HAP-1 (cell line): ENCODE data around the gene C2CD2.

Experiments
- DNase-seq, 2 experiments: peaks; one replicate each; pipeline ENCODE4 v3.0.0-alpha.2; 2016 to 2020; ENCODE audit warnings: low spot score in 2 of 2
- H3K27me3 ChIP-seq: fragments of 250-450 bp; sonication (Bioruptor Pico); 2 replicates; pipeline ENCODE4 v1.5.1; 2020; ENCODE audit warnings: low read depth, mild to moderate bottlenecking, moderate library complexity
- H3K36me3 ChIP-seq: fragments of 250-450 bp; sonication (Bioruptor Pico); replicated peaks from 2 replicates; pipeline ENCODE4 v1.5.1; 2020; ENCODE audit warnings: mild to moderate bottlenecking
- H3K4me1 ChIP-seq: fragments of 250-450 bp; sonication (Bioruptor Pico); 2 replicates; pipeline ENCODE4 v1.5.1; 2020; ENCODE audit warnings: mild to moderate bottlenecking
- H3K4me3 ChIP-seq: fragments of 250-450 bp; sonication (Bioruptor Pico); 2 replicates; pipeline ENCODE4 v1.5.1; 2020; ENCODE audit warnings: mild to moderate bottlenecking, moderate library complexity
- H3K9me3 ChIP-seq: fragments of 250-450 bp; sonication (Bioruptor Pico); 2 replicates; pipeline ENCODE4 v1.5.1; 2020; ENCODE audit warnings: mild to moderate bottlenecking, moderate library complexity
- in situ Hi-C: fragments of 300-500 bp; cut with MboI; formaldehyde crosslinking; loops from 3 replicates; pipeline ENCODE4 v1.14.3; 2020; ENCODE audit warnings: low sequenced_read_pairs, inconsistent platforms, mixed read lengths

The C2CD2 gene

DNA sequence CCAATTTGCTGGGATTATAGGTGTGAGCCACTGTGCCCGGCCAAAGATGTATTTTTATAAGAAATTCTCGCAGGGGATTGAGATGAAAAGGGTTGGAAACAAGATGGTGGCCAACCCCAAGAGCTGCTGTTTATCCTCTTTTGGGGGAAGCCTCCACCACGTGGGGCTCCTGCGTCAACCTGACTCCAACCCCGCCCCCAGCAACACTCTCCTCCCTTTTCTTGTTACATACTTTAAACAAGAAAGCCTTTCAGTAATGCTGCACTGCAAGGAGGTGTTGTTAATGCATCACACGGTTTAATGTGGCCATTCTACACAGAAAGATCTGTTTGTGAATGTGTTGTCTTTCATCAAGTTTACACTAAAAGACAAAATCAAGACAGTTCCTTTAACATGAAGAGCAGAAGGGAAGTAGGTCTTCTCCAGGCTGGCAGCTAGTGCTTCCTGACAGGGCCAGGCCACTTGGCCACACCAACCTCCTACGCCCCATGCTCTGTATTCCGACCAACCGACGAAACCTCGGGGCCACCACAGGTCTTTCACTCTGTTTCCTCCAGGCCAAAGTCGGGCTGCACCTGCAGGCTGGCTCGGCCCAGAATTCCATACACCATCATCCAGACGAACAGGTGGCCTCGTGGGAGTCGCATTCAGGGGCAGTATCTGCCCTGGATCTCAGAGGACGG lies 25.9 kb downstream of the C2CD2 start:
- in situ Hi-C loops = no loop called here
- no peak for DNase-seq
- no peak overlapping the region for H3K4me3 ChIP-seq
- no peaks in the 10 kb centered on the region for H3K9me3 ChIP-seq
- H3K4me1 ChIP-seq = no peaks in the 10 kb centered on the region
- no peaks in the 10 kb centered on the region for H3K27me3 ChIP-seq
- H3K36me3 ChIP-seq = no peaks in the 10 kb centered on the region

DNA sequence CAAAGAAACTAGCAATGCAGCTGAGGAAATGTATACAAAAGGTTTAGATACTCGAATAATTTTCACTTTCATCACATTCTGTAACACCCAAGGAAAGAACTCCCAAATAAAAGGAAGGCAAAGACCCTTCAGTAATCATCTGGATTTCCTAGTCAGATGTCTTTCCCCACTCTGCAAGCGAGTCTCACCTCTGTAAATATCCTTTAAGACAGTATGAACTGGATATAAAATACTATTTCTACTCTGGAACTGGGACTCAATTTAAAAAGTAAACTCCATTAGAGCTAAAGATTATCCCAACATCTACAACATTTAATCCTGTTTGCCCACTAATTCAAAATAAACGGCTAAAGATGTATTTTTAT lies 27.0 kb downstream of the C2CD2 start:
- no peak for DNase-seq
- Histone ChIP-seq H3K36me3 (no peaks in the 10 kb centered on the region), H3K4me3 (no peak overlapping the region), H3K9me3 (no peaks in the 10 kb centered on the region), H3K27me3 (no peaks in the 10 kb centered on the region), H3K4me1 (no peaks in the 10 kb centered on the region)
- in situ Hi-C loops = no loop called here

DNA sequence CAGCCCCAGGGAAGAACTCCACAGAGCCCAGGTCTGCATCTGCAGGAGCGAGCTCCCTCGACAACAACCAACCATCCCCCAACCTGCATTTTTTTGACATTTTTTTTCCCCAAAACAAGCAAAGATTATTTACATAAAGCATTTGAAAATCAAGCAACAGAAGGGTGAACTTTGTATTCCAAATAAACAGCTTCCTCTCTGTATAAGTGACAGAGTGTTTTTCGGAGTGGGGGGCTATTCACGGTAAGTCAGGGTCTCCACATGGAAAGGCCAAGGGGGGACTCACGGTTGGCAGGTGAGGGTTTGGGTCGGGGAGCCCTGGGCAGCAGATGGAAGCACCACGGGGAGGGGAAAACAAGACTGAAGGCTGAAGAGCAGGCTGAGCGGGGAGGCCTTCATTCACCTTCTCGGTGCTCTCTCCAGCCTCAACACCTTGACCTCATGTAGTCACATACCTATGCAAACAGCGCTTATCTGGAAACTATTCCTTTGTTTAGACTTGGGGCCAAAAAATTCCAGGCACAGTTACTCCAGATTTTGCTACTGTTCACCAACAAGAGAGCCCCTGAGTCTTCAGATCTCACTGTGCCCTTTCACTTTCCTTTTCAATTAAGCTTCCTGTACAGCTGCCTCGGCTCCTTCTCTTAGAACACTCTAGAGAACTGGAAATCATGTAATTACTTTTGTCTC lies 27.6 kb downstream of the C2CD2 start:
- no peaks in the 10 kb centered on the region for H3K27me3 ChIP-seq
- H3K4me1 ChIP-seq = no peaks in the 10 kb centered on the region
- H3K4me3 ChIP-seq = no peak overlapping the region
- in situ Hi-C loops = no loop called here
- no peaks in the 10 kb centered on the region for H3K9me3 ChIP-seq
- no peaks in the 10 kb centered on the region for H3K36me3 ChIP-seq
- no peak for DNase-seq

DNA sequence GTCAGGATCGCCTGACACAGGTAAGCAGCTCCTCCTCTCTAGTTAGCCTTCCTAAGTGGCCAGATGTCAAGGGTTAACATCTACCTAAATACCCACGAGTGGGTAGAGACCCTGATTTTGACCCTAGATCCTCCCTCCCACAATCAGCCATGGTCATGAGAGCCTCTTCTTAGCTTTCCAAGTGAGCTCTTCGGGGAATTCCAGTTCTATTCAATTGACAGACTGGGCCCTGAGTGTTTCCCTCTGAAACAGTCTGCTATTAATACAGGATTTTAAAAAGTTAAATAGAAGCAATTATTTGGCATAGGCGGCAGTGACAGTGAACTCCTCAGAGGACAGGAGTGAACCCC lies 28.1 kb downstream of the C2CD2 start:
- H3K4me3 ChIP-seq = no peak overlapping the region

DNA sequence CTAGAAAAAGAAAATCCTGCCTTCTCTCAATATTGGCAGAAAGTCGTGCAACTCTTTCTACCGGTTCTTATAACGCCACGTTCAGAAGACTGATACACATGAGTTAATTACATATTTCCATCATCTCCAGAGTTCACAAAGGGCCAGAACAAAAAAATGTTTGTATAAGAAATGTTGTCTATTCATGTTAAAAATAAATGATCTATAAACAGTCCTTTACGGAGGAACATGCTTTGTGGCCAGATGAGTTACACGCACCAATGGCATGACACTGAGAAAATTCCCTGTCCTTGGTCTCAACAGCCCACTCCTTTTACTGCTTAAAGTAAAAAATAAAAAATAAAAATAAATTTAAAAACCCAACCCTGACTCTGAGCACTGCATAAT lies 29.5 kb downstream of the C2CD2 start:
- H3K9me3 ChIP-seq = no peaks in the 10 kb centered on the region
- no peaks in the 10 kb centered on the region for H3K4me1 ChIP-seq
- H3K4me3 ChIP-seq = no peak overlapping the region
- H3K27me3 ChIP-seq = no peaks in the 10 kb centered on the region
- H3K36me3 ChIP-seq = no peaks in the 10 kb centered on the region
- DNase-seq = no peak
- in situ Hi-C loops = no loop called here

More for the DNA sequence above, 28.1 kb downstream of the C2CD2 start:
- Histone ChIP-seq H3K27me3 (no peaks in the 10 kb centered on the region), H3K36me3 (no peaks in the 10 kb centered on the region), H3K9me3 (no peaks in the 10 kb centered on the region), H3K4me1 (no peaks in the 10 kb centered on the region)
- no peak for DNase-seq
- in situ Hi-C loops = no loop called here

DNA sequence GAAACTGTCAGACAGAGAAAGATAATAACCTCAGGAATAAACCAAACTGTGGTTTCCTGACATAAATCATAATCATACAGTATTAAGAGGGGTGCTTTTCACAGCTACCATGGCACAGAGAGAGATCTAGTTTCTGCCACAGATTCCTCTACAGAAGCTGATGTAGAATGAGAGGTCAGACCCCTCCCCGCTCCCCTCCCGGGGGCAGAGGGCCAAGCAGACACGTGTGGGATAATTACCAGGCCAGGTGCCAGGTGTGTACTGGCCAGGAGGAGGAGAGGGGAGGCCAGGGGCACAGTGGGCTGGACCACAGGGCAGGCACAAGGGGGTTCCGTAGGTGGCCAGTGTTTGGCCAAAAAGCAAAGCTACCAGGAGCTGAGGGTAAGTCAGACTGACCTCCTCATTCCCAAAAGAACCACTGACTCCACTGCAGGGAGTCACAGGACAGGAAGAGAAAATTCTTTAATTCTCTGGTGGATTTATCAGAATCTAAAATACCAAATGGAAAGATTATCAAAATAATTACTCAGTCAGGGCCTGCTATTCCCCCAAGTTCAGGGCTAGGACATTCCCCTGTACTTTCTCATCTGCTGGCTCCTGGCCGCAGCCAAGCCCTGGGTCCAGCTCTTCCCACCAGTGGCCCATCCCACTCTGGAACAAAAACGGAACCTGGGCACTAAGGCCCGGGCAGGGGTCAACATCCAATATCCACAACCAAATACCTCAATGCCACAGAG lies 30.0 kb downstream of the C2CD2 start:
- Histone ChIP-seq H3K4me1 (no peaks in the 10 kb centered on the region), H3K27me3 (no peaks in the 10 kb centered on the region), H3K4me3 (no peak overlapping the region), H3K36me3 (no peaks in the 10 kb centered on the region), H3K9me3 (no peaks in the 10 kb centered on the region)
- in situ Hi-C loops = no loop called here
- DNase-seq = no peak

DNA sequence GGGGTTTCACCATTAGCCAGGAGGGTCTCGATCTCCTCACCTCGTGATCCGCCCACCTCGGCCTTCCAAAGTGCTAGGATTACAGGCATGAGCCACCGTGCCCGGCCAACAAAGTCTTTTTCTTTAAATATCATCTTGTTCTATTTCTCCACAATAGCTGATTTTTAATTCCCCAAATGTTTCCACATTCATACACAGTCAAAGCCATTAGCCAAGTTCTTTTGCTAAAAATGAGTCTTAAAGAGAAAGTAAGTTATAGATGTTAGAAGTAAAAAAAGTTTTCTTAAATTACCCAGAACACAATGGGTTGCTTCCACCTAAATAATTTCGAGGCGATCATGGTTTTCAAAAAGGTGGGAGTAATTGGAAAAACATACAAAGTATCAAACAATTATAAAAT lies 30.6 kb downstream of the C2CD2 start:
- no peaks in the 10 kb centered on the region for H3K9me3 ChIP-seq
- H3K27me3 ChIP-seq = no peaks in the 10 kb centered on the region
- in situ Hi-C loops = no loop called here
- no peaks in the 10 kb centered on the region for H3K4me1 ChIP-seq
- no peak for DNase-seq
- no peaks in the 10 kb centered on the region for H3K36me3 ChIP-seq
- H3K4me3 ChIP-seq = no peak overlapping the region

DNA sequence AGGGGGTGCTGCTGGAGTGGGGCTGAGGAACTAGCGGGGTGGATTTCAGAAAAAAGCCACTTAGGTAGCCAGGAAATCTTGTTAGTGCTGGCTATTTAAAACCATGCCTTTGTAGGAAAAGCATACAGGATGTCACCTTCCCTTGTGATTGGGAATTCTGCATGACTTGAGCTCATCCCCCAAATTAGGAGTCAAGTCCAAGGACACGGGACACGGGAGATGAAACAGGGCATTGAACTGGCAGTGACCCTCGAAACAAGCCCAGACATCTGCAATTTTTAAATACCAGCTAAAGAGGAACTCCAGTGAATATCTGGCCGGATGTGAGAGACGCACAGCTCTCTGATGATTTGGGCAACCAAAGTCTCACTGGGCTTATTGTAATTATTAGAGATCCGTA lies 32.8 kb downstream of the C2CD2 start:
- in situ Hi-C loops = no loop called here
- peaks cover 18% of the 10 kb centered on the region for H3K36me3 ChIP-seq
- no peak for DNase-seq
- no peaks in the 10 kb centered on the region for H3K9me3 ChIP-seq
- H3K4me1 ChIP-seq = no peaks in the 10 kb centered on the region
- no peak overlapping the region for H3K4me3 ChIP-seq
- H3K27me3 ChIP-seq = no peaks in the 10 kb centered on the region

DNA sequence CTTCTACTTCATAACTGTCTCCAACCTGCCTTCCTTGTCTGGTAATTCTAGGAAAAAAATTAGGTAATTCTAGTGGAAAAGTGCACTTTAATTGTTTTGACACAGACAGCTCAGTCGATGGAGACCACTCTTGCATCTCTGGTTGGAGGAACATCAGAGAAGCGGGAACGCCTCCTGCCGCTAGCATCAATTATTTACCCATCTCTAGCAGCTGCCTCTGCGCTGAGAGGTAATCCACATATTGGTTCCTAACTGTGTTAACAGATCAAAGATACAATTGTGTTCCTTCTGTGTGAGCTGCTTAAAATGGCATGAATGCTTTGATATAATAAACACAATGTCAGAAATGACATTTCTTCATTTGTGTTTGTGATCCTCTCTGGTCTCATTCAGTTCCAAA lies 33.3 kb downstream of the C2CD2 start:
- Histone ChIP-seq H3K4me1 (no peaks in the 10 kb centered on the region), H3K36me3 (peaks cover 22% of the 10 kb centered on the region), H3K27me3 (no peaks in the 10 kb centered on the region), H3K4me3 (no peak overlapping the region), H3K9me3 (no peaks in the 10 kb centered on the region)
- no peak for DNase-seq
- in situ Hi-C loops = no loop called here

DNA sequence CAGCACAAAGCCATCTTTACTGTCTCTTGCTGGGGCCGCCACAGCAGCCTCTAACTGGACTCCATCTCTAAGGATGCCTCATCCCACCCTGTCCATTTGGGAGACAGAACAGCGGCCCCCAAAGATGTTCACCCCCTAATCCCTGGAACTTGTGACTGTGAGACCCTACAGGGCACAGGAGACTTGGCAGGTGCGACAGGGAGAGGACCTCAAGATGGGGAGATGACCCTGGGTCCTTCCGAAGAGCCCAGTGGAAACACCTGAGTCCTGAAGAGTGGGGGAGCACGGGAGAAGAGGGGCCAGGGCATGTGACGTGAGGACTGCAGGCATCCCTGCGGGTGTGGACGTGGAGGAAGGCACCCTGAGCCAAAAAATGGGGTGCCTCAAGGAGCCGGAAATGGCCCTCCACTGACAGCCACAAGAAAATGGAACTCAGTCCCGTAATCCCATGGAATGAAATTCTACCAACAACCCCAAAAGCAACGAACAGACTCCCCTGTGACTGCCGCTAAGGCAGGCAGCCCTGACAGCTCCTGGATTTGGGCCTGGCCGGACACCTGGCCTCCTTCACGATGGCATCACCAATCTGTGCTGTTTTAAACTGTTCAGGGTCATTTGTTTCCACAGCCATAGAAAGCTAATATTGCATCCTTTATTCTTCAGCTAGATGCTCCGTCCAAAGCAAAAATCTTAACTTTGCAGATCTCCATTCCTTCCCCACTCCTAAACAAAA lies 34.0 kb downstream of the C2CD2 start:
- no peaks in the 10 kb centered on the region for H3K4me1 ChIP-seq
- no peaks in the 10 kb centered on the region for H3K27me3 ChIP-seq
- no peak for DNase-seq
- H3K4me3 ChIP-seq = no peak overlapping the region
- H3K36me3 ChIP-seq = peaks cover 22% of the 10 kb centered on the region
- no peaks in the 10 kb centered on the region for H3K9me3 ChIP-seq
- in situ Hi-C loops = no loop called here

DNA sequence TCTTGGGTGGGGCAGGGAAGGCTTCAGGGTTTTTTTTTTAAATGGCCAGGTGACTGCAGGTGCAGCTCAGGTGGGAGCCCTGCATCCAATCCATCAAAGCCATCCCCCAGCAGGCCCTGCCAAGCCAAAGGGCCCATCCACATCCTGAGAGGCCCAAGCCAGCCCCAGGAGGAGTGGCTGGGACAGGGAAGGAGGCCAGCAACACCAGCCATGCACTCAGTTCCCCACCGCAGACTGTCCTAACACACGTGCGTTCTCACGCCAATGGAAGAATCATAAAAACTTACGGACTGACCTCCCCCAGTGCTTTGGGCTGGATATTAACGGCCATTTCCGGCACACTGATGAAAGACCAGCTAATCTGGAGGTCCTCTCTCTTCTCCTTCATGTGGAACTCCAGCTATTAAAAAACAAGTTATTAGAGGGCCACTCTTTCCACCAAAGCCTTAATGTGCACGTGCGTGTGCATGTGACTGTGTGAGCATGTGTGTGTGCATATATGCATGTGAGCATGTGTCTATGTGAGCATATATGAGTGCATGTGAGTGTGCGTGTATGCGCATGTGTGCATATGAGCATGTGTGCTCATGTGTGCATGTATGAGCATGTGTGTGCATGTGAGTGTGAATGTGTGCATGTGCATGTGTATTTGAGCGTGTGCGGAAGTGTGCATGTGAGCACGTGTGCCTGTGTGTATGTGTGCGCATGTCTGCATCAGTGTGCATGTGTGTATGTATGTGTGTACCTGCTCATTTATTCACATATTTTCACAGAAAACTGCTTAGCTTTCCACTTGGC lies 35.1 kb downstream of the C2CD2 start:
- DNase-seq = no peak
- in situ Hi-C loops = no loop called here
- no peaks in the 10 kb centered on the region for H3K4me1 ChIP-seq
- H3K9me3 ChIP-seq = no peaks in the 10 kb centered on the region
- H3K4me3 ChIP-seq = no peak overlapping the region
- no peaks in the 10 kb centered on the region for H3K27me3 ChIP-seq
- peaks cover 22% of the 10 kb centered on the region for H3K36me3 ChIP-seq

DNA sequence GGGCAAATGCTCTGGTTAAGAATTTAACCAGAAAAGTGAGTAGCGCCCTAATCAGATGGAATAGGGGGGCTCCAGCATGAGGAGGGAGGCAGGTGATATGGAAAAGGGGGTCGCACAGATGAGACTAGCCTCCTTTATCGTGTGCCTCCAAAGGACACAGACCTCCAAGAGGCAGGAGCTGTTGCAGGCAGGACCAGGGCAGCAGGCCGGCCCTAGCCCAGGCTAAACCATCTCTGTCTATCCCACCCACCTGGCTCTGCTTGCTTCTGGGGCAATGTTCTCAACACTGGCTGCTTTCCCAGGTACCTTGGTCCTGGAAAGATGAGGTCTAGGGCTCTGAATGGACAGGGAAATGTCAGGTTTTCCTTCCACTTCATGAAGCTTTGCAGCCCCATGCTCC lies 36.3 kb downstream of the C2CD2 start:
- H3K4me1 ChIP-seq = no peaks in the 10 kb centered on the region
- in situ Hi-C loops = no loop called here
- no peak for DNase-seq
- H3K27me3 ChIP-seq = no peaks in the 10 kb centered on the region
- H3K36me3 ChIP-seq = peaks cover 22% of the 10 kb centered on the region
- H3K9me3 ChIP-seq = no peaks in the 10 kb centered on the region
- H3K4me3 ChIP-seq = no peak overlapping the region

DNA sequence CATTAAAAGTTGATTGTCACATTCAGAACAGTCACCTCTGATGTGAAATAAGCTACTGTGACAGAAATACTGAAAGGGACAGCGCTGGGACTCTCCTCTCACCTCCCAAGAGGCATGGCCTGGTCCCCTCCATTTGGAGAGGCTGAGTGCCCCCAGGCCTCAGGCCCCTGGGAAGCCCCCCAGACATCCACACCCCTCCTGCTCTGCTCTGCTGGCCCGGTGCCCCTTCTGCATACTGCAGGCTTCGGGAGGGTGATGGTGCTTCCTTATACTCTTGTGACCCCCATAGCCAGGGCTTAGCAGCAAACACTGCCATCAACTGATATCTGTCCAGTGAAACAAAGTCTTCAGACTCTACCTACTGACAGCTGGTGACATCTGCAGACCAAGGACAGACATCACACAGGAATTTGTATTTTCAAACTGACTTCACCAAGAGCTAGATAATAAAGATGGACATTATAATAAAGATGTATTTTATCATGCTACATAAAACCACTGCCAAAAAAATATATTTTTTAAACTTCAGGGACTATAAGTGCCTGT lies 36.9 kb downstream of the C2CD2 start:
- Histone ChIP-seq H3K4me1 (no peaks in the 10 kb centered on the region), H3K4me3 (no peak overlapping the region), H3K36me3 (peaks cover 24% of the 10 kb centered on the region), H3K27me3 (no peaks in the 10 kb centered on the region), H3K9me3 (no peaks in the 10 kb centered on the region)
- in situ Hi-C loops = no loop called here
- no peak for DNase-seq
